GM23338 (cell line): Measurements from ENCODE around the gene RASGRF2. TPM values are rescaled to one million over a fixed set of nuclear protein-coding genes. Genes with fewer than 3 reads are reported as not detected.

Source experiments
- ATAC-seq: fragments of 200-7000 bp; cut with Tn5 transposase; 3 replicates; pipeline ENCODE4 v1.9.1; 2020
- DNase-seq: peaks from one replicate; pipeline ENCODE4 v3.0.0-alpha.2; 2015; ENCODE audit warnings: low spot score
- H2AFZ ChIP-seq: fragments of 200-600 bp; sonication (generic); 2 replicates; pipeline ENCODE4 v1.8.0; 2016; ENCODE audit warnings: antibody characterized with exemption, mild to moderate bottlenecking, moderate library complexity
- H3F3A ChIP-seq: fragments of 200-600 bp; sonication (generic); replicated peaks from 2 replicates; pipeline ENCODE4 v1.8.0; 2017; ENCODE audit warnings: antibody characterized with exemption, mixed run types, low read depth
- H3K27ac ChIP-seq: fragments of 200-600 bp; sonication (generic); 2 replicates; pipeline ENCODE4 v1.6.1; 2016; ENCODE audit warnings: low read depth
- H3K27me3 ChIP-seq: fragments of 200-600 bp; sonication (generic); 2 replicates; pipeline ENCODE4 v1.8.0; 2016; ENCODE audit warnings: mild to moderate bottlenecking, mixed run types, moderate library complexity; ENCODE audit not compliant: insufficient read depth
- H3K36me3 ChIP-seq: fragments of 200-600 bp; sonication (generic); 2 replicates; pipeline ENCODE4 v1.8.0; 2016; ENCODE audit warnings: mild to moderate bottlenecking; ENCODE audit not compliant: insufficient read depth
- H3K4me1 ChIP-seq: fragments of 200-600 bp; sonication (generic); 2 replicates; pipeline ENCODE4 v1.8.0; 2016; ENCODE audit warnings: mild to moderate bottlenecking, moderate library complexity; ENCODE audit not compliant: insufficient read depth
- H3K4me2 ChIP-seq: fragments of 200-600 bp; sonication (generic); 2 replicates; pipeline ENCODE4 v1.7.1; 2017; ENCODE audit warnings: mixed run types
- H3K4me3 ChIP-seq: fragments of 200-600 bp; sonication (generic); 2 replicates; pipeline ENCODE4 v1.6.1; 2016; ENCODE audit warnings: mixed run types
- H3K79me2 ChIP-seq: fragments of 200-600 bp; sonication (generic); replicated peaks from 2 replicates; pipeline ENCODE4 v1.8.0; 2017; ENCODE audit warnings: mild to moderate bottlenecking; ENCODE audit not compliant: insufficient read depth
- H3K9me2 ChIP-seq: fragments of 200-600 bp; sonication (generic); 2 replicates; pipeline ENCODE4 v1.8.0; 2017; ENCODE audit not compliant: insufficient read depth
- H4K20me1 ChIP-seq: fragments of 200-600 bp; sonication (generic); replicated peaks from 2 replicates; pipeline ENCODE4 v1.8.0; 2017; ENCODE audit warnings: mild to moderate bottlenecking; ENCODE audit not compliant: insufficient read depth
- H3K27ac Mint-ChIP-seq: 2 replicates; pipeline ENCODE4 v1.8.0; 2020; ENCODE audit warnings: inconsistent platforms, mild to moderate bottlenecking, moderate library complexity, mixed read lengths
- H3K27me3 Mint-ChIP-seq: 3 replicates; pipeline ENCODE4 v1.8.0; 2022; ENCODE audit warnings: low read depth, mild to moderate bottlenecking, moderate library complexity, mixed read lengths, inconsistent platforms; ENCODE audit not compliant: insufficient read depth, poor library complexity
- H3K36me3 Mint-ChIP-seq: 3 replicates; pipeline ENCODE4 v1.8.0; 2021; ENCODE audit warnings: low read depth, mild to moderate bottlenecking, inconsistent platforms, moderate library complexity, mixed read lengths
- H3K4me1 Mint-ChIP-seq: 3 replicates; pipeline ENCODE4 v1.8.0; 2020; ENCODE audit warnings: mild to moderate bottlenecking, inconsistent platforms, mixed read lengths
- H3K4me3 Mint-ChIP-seq: 3 replicates; pipeline ENCODE4 v1.8.0; 2021; ENCODE audit warnings: moderate library complexity, mild to moderate bottlenecking, inconsistent platforms, mixed read lengths
- H3K9me3 Mint-ChIP-seq: 3 replicates; pipeline ENCODE4 v1.8.0; 2020; ENCODE audit warnings: moderate library complexity, mild to moderate bottlenecking, inconsistent platforms, mixed read lengths
- JUNB ChIP-seq: IDR thresholded peaks from one replicate; pipeline ENCODE4 v1.6.1; 2016; ENCODE audit warnings: antibody characterized with exemption; ENCODE audit not compliant: unreplicated experiment
- NANOG ChIP-seq: IDR thresholded peaks from 2 replicates; pipeline ENCODE4 v1.6.1; 2016; ENCODE audit warnings: antibody characterized with exemption, borderline replicate concordance
- polyA plus RNA-seq: library from polyadenylated mRNA; unstranded; fragments of >200 nt; fragmentation: Nextera tagmentation; extraction: Ambion mirVana; gene quantifications from 2 replicates; pipeline ENCODE4 v1.2.1, GENCODE V29; 2016
- total RNA-seq: library from RNA; depleted of rRNA; stranded (reverse); fragments of >200 nt; shearing (Covaris generic); gene quantifications from 2 replicates; pipeline ENCODE4 v1.2.3, GENCODE V29; 2014
- TF ChIP-seq, protein P1 (sequence below): fragments of 250-450 bp; sonication (Bioruptor Pico); IDR thresholded peaks from 2 replicates; pipeline ENCODE4 v1.5.0; 2020; ENCODE audit warnings: mild to moderate bottlenecking, moderate library complexity
- TF ChIP-seq, protein P2 (sequence below), 2 experiments: fragments of 200-600 bp in 1 of 2; sonication (generic) in 1 of 2; conservative IDR thresholded peaks; 2 replicates each; pipeline versions ENCODE4 v1.5.1 to v1.6.1; 2016 to 2017; ENCODE audit warnings: antibody characterized with exemption in 2 of 2, low read depth in 2 of 2, mild to moderate bottlenecking in 2 of 2, moderate library complexity in 1 of 2

Gene RASGRF2
- total and polyA plus RNA-seq, 2 experiments from 2014 or later, result 5.0 to 19.2 TPM

DNA sequence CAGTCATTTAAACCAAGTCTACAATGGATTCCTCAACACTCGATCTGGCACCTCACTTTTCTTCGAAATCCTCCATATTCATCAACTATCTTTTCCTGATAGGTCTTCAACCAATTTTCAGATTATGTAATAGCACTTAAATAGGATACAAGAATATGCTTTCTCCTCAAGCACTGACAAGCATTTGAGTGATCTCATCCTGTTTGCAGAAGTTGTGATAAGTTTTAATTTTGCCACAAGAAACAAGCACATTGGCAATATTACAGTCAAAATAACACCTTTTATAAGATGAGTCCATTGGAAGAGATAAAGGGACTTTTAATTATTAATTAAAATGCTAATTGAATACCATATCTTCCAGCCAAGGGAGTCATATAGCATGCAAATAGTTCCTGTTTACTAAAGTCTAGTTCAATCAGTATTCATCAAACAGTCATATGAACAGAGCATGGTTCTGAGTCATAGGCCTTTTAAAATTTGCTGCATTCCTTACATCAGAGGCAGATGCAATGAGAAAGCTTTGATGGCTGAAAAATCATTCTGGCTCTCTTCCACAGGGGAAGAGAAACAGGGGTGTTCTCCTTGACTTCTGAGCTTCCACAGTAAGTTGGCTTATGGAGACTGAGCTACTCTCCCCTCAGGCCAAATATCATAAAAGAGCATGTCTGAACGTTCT lies 308.5 kb downstream of the RASGRF2 start:
- Mint-ChIP-seq H3K4me1 (peaks cover 17% of the 10 kb centered on the region), H3K27ac (no peak overlapping the region), H3K36me3 (peaks cover 11% of the 10 kb centered on the region; the same call in 2 of the 3 replicates), H3K27me3 (peaks cover 2% of the 10 kb centered on the region), H3K9me3 (no peaks in the 10 kb centered on the region), H3K4me3 (no peak overlapping the region)
- Histone ChIP-seq H3K27ac (no peak overlapping the region), H3K27me3 (no peaks in the 10 kb centered on the region), H3K9me2 (no peaks in the 10 kb centered on the region), H3K79me2 (peaks cover 65% of the 10 kb centered on the region), H3K4me3 (no peak overlapping the region), H2AFZ (no peak overlapping the region), H3K36me3 (no peaks in the 10 kb centered on the region), H3K4me2 (no peak overlapping the region), H4K20me1 (peaks cover 9% of the 10 kb centered on the region), H3K4me1 (peaks cover 30% of the 10 kb centered on the region), H3F3A (no peaks in the 10 kb centered on the region)
- ATAC-seq (no peak), DNase-seq (no peak)
- TF ChIP-seq, protein P1, sequence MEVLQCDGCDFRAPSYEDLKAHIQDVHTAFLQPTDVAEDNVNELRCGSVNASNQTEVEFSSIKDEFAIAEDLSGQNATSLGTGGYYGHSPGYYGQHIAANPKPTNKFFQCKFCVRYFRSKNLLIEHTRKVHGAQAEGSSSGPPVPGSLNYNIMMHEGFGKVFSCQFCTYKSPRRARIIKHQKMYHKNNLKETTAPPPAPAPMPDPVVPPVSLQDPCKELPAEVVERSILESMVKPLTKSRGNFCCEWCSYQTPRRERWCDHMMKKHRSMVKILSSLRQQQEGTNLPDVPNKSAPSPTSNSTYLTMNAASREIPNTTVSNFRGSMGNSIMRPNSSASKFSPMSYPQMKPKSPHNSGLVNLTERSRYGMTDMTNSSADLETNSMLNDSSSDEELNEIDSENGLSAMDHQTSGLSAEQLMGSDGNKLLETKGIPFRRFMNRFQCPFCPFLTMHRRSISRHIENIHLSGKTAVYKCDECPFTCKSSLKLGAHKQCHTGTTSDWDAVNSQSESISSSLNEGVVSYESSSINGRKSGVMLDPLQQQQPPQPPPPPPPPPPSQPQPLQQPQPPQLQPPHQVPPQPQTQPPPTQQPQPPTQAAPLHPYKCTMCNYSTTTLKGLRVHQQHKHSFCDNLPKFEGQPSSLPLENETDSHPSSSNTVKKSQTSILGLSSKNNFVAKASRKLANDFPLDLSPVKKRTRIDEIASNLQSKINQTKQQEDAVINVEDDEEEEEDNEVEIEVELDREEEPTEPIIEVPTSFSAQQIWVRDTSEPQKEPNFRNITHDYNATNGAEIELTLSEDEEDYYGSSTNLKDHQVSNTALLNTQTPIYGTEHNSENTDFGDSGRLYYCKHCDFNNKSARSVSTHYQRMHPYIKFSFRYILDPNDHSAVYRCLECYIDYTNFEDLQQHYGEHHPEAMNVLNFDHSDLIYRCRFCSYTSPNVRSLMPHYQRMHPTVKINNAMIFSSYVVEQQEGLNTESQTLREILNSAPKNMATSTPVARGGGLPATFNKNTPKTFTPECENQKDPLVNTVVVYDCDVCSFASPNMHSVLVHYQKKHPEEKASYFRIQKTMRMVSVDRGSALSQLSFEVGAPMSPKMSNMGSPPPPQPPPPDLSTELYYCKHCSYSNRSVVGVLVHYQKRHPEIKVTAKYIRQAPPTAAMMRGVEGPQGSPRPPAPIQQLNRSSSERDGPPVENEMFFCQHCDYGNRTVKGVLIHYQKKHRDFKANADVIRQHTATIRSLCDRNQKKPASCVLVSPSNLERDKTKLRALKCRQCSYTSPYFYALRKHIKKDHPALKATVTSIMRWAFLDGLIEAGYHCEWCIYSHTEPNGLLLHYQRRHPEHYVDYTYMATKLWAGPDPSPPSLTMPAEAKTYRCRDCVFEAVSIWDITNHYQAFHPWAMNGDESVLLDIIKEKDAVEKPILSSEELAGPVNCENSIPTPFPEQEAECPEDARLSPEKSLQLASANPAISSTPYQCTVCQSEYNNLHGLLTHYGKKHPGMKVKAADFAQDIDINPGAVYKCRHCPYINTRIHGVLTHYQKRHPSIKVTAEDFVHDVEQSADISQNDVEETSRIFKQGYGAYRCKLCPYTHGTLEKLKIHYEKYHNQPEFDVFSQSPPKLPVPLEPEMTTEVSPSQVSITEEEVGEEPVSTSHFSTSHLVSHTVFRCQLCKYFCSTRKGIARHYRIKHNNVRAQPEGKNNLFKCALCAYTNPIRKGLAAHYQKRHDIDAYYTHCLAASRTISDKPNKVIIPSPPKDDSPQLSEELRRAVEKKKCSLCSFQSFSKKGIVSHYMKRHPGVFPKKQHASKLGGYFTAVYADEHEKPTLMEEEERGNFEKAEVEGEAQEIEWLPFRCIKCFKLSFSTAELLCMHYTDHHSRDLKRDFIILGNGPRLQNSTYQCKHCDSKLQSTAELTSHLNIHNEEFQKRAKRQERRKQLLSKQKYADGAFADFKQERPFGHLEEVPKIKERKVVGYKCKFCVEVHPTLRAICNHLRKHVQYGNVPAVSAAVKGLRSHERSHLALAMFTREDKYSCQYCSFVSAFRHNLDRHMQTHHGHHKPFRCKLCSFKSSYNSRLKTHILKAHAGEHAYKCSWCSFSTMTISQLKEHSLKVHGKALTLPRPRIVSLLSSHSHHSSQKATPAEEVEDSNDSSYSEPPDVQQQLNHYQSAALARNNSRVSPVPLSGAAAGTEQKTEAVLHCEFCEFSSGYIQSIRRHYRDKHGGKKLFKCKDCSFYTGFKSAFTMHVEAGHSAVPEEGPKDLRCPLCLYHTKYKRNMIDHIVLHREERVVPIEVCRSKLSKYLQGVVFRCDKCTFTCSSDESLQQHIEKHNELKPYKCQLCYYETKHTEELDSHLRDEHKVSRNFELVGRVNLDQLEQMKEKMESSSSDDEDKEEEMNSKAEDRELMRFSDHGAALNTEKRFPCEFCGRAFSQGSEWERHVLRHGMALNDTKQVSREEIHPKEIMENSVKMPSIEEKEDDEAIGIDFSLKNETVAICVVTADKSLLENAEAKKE (CRISPR knock-in tag), result no peak
- TF ChIP-seq NANOG (no peak), JUNB (no peak)

DNA sequence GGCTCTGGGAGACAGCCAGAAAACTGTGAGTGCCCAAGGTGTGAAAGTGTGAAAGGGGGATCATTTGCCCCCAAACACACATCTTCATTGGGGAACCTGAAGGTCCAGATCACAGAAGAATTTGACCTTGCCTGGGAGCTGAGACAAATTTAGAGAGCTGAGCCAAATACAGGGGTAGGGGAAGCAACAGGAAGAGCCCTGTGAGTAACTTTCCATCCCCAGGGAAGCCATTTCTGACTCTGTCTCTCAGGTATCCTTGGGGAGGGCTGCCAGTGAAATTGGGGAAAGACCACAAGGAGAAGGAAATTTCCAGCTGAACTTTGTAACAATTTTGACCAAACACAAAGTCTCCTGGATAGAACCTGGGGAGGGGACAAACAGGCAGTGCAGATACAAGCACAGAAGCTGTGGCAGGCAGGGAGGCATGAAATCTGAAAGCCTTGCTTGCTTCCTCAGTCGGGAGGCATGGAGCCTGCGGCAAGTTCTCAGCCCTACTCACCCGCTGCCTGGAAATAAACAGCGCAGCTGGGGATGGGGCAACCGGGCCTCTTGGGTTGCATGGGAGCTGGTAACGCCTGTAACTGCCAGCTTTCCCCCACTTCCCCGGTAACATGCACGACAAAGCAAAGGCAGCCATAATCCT lies 309.7 kb downstream of the RASGRF2 start:
- Mint-ChIP-seq H3K4me3 (no peak overlapping the region), H3K27me3 (peaks cover 2% of the 10 kb centered on the region)
- TF ChIP-seq, protein P2, sequence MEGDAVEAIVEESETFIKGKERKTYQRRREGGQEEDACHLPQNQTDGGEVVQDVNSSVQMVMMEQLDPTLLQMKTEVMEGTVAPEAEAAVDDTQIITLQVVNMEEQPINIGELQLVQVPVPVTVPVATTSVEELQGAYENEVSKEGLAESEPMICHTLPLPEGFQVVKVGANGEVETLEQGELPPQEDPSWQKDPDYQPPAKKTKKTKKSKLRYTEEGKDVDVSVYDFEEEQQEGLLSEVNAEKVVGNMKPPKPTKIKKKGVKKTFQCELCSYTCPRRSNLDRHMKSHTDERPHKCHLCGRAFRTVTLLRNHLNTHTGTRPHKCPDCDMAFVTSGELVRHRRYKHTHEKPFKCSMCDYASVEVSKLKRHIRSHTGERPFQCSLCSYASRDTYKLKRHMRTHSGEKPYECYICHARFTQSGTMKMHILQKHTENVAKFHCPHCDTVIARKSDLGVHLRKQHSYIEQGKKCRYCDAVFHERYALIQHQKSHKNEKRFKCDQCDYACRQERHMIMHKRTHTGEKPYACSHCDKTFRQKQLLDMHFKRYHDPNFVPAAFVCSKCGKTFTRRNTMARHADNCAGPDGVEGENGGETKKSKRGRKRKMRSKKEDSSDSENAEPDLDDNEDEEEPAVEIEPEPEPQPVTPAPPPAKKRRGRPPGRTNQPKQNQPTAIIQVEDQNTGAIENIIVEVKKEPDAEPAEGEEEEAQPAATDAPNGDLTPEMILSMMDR (conservative IDR thresholded peaks at IDR 0.05; ENCODE audit: low read depth in 2 of 2), result no peak

More for the DNA sequence above, 309.7 kb downstream of the RASGRF2 start:
- Histone ChIP-seq H3K4me1 (peaks cover 30% of the 10 kb centered on the region), H3K4me2 (peak overlapping the region; percentile 22), H3K4me3 (no peak overlapping the region), H3K36me3 (no peaks in the 10 kb centered on the region), H3K79me2 (peaks cover 77% of the 10 kb centered on the region), H2AFZ (no peak overlapping the region), H3F3A (no peaks in the 10 kb centered on the region), H3K27me3 (no peaks in the 10 kb centered on the region), H3K9me2 (no peaks in the 10 kb centered on the region), H3K27ac (peak overlapping the region; percentile 72), H4K20me1 (peaks cover 3% of the 10 kb centered on the region; the same call in 1 of the 2 replicates)
- ATAC-seq (peak; percentile 88), DNase-seq (peak; percentile 29)
- peaks cover 12% of the 10 kb centered on the region; the same call in 2 of the 3 replicates for H3K36me3 Mint-ChIP-seq
- H3K4me1 Mint-ChIP-seq, result peaks cover 17% of the 10 kb centered on the region
- peak overlapping the region; percentile 77; the same call in 1 of the 2 replicates for H3K27ac Mint-ChIP-seq
- H3K9me3 Mint-ChIP-seq, result peaks cover 9% of the 10 kb centered on the region; the same call in 2 of the 3 replicates
